ENCODE measurements around the gene PLCB1. TPM values are rescaled to one million over a fixed set of nuclear protein-coding genes. Genes with fewer than 3 reads are reported as not detected.
"Not testable (repeated sequence)": the region's sequence is repeated elsewhere in the genome, so short reads cannot be mapped to it uniquely, and the experiment has no call there.

PLCB1 gene
- total RNA-seq, 2 donors from 2014 or later, result 16.9 to 20.8 TPM

DNA sequence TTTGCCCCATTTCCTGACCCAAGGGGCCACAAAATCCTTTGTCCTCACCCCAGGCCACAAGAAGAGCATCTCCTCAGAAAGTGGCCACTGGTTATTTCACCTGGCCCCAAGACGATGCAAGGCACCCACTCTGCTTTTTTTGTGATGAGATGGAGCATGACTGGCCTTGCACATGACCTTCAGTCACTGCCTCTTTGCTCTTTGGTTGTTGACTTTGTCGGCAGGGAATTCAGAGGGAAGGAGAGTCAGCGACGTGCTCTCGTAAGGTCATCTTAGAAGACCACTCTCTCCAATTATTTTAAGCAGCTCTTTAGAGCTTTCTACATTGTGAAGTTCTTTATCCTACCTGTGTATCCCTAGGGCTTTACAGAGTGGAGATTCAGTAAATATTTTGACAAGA, 306.7 kb downstream of the PLCB1 start:
- no peak for DNase-seq (ENCODE audit: low spot score)

DNA sequence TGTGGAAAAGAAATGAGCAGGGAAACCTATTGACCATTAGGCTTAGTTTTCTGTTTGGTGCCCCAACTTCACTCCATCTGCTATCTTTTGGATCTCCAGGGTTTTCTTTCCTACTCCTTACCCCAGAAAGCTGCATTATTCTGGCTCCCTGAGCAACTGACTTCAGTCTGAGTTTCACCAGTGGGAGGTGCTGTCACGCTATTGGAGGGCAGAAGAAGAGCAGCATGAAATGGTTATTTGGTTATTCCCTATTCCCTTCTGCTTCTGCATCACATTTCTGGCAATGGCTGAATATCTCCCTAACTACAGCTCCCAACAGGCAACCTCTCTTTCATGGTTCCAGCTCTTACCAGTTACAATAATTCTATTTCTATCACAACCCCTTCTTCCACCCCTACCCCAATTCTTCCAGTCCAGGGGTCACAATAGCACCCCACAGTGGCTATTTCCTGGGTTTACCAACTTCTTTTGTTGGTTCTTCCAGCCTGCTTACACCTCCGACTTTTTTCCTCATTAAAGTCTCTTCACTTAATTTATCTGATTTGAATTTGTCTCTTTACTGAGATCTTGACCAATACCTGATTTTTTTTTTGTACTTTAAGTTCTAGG, 311.5 kb downstream of the PLCB1 start:
- DNase-seq (ENCODE audit: low spot score), result no peak
- intact Hi-C loops (cut with DNase I), result no loop called here

More for the DNA sequence above, 306.7 kb downstream of the PLCB1 start:
- intact Hi-C loops (cut with DNase I), result no loop called here

DNA sequence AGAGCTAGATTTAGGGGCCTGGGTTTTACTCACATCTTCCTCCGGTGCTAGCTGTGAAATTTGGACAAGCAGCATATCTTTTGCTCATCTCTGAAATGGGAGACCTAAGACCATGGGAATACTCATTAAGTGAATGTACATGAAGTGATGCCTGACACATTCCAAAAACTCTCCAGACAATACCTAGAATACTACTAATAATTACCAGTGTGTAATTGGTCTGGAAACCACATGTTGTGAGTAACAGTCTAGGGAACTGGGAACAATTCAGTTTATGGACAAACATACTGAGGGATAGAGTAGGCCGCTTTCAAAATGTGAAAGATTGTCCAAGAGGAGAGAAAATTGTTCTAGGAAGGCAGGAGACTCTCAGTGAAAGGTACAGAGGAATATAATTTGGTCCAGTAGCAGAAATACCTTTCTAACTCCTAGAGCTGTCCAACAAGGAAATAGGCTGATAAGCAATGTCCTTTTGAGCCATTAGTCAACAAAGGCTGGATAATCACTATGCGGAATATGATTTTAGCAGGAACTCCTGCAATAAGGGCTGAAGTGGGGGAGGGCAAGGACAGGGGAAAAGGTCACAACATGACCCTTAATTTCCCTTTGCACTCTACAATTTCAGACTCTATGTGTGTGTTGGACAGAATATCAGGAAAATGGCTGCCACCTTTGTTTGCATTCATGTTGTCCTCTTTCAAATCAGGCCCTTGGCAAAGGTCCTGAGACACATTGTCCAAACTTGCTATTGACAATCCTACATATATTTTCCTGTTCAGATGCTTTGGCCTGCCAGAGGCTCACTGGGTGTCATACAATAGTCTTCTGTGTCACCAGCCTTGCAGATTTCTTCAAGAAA, 315.4 kb downstream of the PLCB1 start:
- intact Hi-C loops (cut with DNase I), result no loop called here
- no peak for DNase-seq (ENCODE audit: low spot score)

DNA sequence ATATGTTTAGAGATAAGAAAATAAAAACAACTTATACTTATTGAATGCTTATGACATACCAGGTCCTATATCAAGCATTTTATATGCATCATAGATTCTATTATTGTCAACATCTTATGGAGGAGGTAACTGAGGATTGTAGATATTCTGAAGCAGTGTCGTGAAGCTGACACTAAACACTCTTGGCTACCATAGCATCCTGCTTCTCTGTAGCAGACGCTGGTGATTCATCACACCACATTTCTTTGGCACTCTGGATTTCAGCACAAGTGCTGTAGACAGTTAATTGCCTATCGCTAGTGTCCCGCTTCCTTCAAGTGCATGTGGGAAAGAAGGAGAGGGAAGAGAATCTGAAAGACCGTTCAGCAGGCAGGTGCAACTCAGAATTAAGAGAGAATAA, 317.1 kb downstream of the PLCB1 start:
- intact Hi-C loops (cut with DNase I), result no loop called here
- DNase-seq (ENCODE audit: low spot score), result no peak

DNA sequence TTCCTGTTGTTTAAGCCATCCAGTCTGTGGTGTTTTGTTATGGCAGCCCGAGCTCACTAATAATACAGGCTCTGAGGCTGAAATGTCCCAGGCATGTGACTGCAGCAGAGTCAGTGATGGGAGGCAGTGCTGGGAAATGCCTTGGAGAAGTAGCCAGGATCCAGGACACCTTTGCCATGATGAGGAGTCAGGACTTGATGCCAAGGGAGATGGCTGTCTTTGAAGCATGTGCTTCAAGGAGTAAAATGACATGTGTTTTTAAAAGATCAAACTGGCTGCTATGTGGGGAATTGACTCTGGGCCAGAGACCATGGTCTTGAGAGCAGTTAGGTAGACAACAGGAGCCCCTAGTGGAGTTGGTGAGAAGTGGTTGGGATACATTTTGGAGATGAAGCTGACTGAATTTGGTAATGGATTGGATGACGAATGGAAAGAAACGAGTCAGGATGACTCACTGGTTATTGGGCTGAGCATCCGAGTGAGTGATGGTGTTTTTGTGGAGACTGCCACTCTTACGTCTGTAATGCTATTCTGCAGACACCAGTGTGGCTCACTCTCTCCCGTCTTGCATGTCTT, 322.2 kb downstream of the PLCB1 start:
- no peak for DNase-seq (ENCODE audit: low spot score)

DNA sequence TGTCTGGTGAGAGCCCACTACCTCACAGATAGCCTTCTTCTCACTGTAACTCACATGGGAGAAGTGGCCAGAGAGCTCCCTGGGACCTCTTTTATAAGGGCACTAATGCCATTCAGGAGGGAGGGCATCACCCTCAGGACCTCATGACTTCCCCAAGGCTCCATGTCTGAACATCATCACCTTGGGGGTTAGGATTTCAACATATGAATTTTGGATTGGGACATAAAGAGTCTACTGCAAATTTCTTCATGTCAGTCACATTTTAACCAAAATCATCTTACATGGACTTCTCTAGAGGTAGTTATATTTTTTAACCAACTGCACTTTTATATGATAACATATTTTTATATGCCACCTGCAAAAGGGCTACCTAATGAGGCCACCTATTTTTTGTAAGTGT, 324.7 kb downstream of the PLCB1 start:
- intact Hi-C loops (cut with DNase I), result no loop called here

More for the DNA sequence above, 322.2 kb downstream of the PLCB1 start:
- intact Hi-C loops (cut with DNase I), result no loop called here

DNA sequence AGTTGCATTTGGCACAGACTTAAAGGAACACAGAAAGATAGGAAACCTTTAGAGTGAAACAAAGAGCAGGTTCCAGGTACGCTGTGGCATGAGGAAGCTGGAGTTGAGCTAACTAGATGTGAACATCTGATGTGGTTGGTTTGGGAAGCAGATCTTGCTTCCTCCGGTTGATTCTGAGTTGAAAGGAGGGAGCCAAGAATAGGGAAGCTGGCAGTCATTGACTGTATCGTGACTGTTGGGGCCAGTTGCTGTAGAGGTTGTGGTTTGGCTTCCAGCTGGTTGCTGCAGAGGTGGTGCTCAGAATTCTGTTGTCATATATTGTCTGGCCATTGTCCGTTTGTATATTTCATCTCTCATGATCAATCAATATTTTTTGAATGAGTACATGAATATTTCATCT, 325.9 kb downstream of the PLCB1 start:
- DNase-seq (ENCODE audit: low spot score), result no peak
- intact Hi-C loops (cut with DNase I), result no loop called here

More for the DNA sequence above, 324.7 kb downstream of the PLCB1 start:
- no peak for DNase-seq (ENCODE audit: low spot score)

DNA sequence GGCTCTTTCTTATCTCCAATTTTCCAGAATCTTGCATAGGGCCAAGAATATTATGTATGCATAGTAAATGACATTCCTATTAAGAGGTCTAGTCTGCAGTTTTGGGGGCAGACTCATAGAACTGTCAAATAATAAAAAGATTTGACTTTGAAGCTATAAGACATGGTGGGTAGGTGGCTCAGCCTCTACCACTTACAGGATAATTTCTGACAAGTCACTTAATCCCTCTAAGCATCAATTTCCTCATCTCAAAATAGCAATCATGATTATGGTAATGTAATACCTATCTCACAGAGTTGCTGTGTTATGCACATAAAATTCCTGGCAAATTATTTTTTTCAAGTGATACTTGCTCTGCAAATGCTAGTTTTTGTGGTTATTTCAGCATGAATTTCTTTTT, 329.1 kb downstream of the PLCB1 start:
- intact Hi-C loops (cut with DNase I), result no loop called here
- DNase-seq (ENCODE audit: low spot score), result no peak

DNA sequence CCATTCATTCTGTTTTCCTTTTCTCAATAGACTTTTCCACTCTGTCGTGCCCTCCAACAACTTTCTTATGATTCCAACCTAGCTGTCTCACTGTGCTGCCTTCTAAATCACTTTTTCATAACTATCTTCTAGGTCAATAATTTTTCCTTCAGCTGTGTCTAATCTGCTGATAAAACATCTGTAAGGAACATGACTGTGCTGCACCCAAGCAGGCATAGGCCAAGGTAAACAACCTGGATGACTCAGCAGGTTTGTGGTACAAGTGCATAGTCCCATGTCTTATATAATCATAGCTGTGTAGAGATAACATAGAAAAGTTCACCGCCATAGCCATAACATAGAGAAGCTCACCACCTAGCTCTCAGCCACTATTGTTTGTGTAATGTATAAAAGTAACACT, 332.3 kb downstream of the PLCB1 start:
- DNase-seq (ENCODE audit: low spot score), result no peak
- intact Hi-C loops (cut with DNase I), result no loop called here

DNA sequence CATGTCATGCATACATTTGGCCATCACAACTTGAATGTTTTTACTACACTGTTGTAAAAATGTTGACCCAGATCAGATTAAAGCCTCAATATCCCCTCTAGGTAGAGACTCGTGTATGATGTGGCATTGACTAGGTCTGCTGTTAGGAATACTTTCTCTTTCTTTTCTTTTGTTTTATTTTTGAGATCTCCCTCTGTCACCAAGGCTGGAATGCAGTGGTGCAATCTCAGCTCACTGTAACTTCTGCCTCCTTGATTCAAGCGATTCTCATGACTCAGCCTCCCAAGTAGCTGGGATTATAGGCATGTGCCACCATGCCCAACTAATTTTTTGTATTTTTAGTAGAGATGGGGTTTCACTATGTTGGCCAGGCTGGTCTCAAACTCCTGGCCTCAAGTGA, 334.7 kb downstream of the PLCB1 start:
- intact Hi-C loops (cut with DNase I); DNase-seq (ENCODE audit: low spot score): not testable (repeated sequence)

DNA sequence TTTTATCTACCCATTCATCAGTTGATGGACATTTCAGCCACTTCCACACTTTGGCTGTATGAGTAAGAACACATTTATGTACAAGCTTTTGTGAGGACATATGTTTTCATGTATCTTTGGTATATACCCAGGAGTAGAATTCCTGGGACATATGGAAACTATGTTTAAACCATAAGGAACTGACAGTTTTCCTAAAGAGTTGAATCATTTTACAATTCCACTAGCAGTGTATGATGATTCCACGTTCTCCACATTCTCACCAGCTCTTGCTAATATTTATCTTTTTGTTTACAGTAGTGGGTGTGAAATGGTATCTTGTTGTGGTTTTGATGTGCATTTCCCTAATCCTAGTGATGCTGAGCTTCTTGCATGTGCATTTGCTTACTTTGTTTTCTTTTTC, 338.1 kb downstream of the PLCB1 start:
- DNase-seq (ENCODE audit: low spot score), result no peak
- intact Hi-C loops (cut with DNase I), result no loop called here

DNA sequence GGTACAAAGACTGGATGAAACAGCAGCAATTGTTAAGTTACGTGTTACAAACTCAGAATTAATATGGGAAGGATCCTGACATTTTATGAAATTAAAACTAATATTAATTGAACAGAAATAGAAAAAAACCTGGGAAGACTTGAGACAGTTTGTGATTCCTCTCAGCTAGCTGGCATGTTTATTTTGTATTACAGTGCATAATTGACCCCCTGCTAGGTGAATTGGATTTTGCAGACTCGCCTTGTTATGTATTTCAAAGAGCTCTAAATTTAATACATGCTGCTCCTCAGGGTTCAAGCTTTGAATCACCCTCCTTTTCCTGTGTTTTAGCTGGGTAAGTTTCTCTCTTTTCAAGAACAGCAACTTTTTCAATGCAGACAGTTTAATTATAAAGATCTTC, 339.4 kb downstream of the PLCB1 start:
- no peak for DNase-seq (ENCODE audit: low spot score)
- intact Hi-C loops (cut with DNase I), result no loop called here

DNA sequence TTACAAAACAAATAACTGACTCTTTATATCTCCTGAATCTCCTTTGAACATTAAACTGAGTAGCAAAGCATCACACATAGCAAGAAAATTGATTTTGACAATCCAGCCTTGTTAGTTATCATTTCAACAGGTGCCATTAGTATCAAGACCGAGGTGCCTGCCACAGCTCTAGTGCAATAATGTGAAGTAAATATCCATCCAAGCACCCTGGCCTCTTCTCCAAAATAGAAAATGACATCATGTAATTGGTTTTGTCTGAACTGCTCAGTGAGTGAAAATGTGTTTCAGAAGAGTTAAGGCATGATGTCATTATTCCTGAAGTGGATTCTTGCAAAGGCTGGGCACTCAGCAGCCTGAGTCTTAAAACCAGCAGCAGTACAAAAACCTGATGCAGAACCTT, 341.4 kb downstream of the PLCB1 start:
- intact Hi-C loops (cut with DNase I), result no loop called here
- no peak for DNase-seq (ENCODE audit: low spot score)

DNA sequence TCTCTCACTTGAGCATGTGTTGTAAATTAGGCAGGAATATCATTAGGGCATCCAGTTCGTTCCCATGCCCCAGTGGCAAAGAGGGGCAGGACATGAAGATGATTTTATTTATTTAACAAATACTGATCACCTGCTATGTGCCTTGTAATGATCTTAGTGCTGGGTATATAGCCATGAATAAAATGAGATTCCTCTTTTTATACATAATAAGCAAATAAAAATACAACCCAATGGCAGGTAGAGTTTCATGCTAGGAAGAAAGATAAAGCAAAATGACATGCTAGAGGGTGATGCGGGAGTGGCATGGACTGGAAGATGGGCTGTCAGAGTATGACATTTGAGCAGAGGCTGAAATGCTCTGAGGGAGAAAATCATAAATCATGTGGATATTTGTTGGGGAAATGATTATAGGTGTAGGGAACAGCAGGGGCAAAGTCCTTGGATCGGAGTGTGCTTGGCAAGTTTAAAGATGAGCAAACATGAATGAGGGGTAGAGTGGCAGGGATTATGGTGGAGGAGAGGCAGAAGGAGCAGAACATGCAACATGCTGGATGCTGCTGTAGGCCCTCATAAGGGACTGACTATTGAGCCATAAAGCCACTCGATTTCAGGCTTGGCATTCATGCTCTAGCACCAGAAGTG, 342.1 kb downstream of the PLCB1 start:
- intact Hi-C loops (cut with DNase I), result no loop called here
- no peak for DNase-seq (ENCODE audit: low spot score)

DNA sequence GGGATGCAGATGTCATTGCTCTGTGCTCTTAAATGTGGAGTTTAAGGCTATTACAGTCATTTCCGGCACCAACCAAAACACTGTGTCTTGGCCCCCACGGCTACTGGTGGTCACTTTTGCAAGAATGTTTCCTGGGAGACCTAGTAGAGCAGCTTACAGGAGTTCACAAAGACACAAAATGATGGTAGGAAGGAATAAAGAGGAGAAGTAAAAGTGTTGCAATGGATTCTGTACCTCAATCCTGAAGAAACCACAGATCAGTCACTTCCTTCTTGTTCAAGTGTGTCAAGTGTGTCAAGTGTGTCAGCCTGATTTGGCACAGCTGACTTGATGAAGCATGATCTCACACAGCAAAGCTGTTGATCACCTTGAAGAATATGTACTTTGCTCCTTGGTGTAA, 344.0 kb downstream of the PLCB1 start:
- intact Hi-C loops (cut with DNase I), result no loop called here

DNA sequence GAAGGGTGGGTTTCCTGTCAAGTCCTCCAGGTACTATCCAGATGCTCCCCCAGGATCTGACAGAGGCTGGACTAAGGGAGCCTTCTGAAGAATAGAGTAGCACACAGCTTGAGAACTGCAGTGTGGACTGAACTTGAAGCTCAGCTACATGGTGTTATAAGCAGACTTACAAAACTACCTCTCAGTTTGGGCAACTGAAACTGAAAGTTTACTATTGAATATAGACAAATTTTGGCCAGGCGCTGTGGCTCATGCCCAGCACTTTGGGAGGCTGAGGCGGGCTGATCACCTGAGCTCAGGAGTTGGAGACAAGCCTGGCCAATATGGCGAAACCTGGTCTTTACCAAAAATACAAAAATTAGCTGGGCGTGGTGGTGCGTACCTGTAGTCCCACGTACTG, 348.5 kb downstream of the PLCB1 start:
- no peak for DNase-seq (ENCODE audit: low spot score)
- intact Hi-C loops (cut with DNase I), result no loop called here

More for the DNA sequence above, 344.0 kb downstream of the PLCB1 start:
- no peak for DNase-seq (ENCODE audit: low spot score)

DNA sequence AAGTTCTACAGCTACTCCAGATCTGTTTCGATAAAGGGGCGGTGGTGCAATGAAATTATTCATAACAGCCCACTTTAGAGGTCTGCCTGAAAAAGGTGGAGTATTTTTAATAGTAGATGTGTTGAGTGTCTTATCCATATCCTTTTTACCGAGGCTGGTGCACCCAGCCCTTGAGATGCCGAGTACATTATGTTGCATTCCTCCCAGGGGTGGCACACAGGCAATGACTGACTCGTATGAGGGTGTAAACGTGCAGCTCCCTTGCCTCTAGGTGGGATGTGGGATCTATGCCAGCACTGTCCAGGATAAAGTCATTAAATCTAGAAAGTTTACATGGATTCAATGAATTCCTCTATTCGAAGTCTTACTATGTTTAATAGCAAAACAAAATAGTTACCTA, 355.6 kb downstream of the PLCB1 start:
- peak; percentile 40 for DNase-seq (ENCODE audit: low spot score)
- intact Hi-C loops (cut with DNase I), result no loop called here

DNA sequence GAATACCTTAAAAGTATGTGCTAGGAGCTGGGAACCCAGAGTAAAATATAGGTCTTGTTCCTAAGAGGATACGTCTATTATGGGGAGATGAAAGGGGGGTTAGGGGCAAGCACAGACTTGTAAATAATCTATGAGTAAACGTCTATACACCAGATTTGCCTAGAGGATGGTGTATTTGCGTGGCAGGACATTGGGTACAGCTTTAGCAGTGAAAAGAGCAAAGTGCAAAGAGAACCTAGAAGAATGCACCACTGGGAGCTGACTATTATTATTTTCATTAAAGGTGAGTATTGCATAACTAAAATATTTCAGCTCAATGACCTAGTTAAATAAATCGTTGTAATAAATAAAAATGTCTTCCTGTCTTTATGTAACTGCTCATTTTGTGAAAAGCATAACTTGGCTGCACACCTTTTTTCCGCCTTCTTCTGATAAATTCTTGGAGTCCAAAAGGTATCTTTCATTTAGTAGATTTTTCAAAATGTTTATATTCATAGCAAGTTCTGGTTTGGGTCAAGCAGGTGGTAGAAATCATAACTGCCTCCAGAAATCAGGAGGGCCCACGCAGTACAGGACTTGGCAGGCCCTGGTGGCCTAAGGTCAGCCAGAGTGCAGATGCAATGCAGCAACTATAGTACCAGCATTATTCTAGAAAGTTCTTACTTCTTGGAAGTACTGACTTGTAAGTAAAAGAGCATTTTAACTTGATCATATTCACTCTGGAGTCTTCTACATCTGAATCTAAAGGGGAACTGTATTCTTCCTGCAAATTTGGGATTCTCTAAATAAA, 357.2 kb downstream of the PLCB1 start:
- DNase-seq (ENCODE audit: low spot score), result peak; percentile 54
- intact Hi-C loops (cut with DNase I), result no loop called here

DNA sequence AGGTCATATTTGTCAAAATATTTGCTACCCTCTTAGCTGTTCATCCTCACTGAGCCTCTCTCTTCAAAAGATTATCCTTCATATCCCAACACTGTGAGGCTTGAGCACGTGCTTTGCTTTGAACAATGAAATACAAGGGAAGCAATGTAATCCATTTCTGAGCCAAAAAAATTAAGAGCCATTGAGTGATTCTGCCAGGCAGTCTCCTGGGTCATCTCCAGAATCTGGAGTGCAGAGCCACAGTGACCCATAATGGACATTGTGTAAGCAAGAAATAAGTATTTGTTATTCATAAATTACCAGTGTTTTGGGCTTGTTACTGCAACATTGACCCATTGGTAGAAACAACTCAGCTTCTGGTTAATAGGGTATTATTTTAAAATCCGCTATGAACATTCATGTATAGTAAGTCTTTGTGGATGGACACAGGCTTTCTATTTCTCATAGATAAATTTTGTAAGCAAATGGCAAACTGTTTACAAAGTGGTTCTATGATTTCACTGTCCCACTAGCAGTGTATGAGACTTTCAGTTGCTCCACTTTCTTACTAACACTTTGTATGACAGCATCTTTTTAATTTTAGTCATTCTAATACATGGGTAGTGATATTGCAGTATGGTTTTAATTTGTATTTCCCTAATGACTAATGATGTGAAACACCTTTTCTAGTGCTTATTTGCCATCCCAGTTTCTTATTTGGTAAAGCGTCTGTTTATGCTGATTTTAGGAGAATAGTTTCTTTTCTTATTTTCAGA, 358.2 kb downstream of the PLCB1 start:
- intact Hi-C loops (cut with DNase I), result no loop called here
- no peak for DNase-seq (ENCODE audit: low spot score)
